AG04450 (cell line): Measurements from ENCODE around the gene TRUB1. TPM values are rescaled to one million over a fixed set of nuclear protein-coding genes. Genes with fewer than 3 reads are reported as not detected.

Experiments used
- CTCF ChIA-PET: fragments of 300-600, 350-600 bp; formaldehyde crosslinking; extraction: SDS; loops from one replicate; lab custom pipeline; 2022; ENCODE audit warnings: antibody characterized with exemption, inconsistent platforms; lab: Charles Lee
- POLR2A ChIA-PET: fragments of 350-600 bp; formaldehyde crosslinking; extraction: SDS; loops from one replicate; lab custom pipeline; 2021; ENCODE audit warnings: antibody characterized with exemption, inconsistent platforms; lab: Yijun Ruan, JAX
- DNase-seq: peaks from one replicate; pipeline ENCODE4 v3.0.0-alpha.2; 2011; ENCODE audit warnings: low read depth, low spot score
- H3K27ac ChIP-seq: one replicate; pipeline ENCODE4 v1.5.1; 2012; ENCODE audit warnings: low read depth, low read length, control low read depth
- H3K27me3 ChIP-seq: one replicate; pipeline ENCODE4 v1.6.0; 2012; ENCODE audit warnings: low read length; ENCODE audit not compliant: control insufficient read depth, insufficient read depth
- H3K4me3 ChIP-seq: 2 replicates; pipeline ENCODE4 v1.5.1; 2011; ENCODE audit warnings: mild to moderate bottlenecking, low read depth, low read length, control low read depth
- H3K9me3 ChIP-seq: 2 replicates; pipeline ENCODE4 v1.5.1; 2012; ENCODE audit warnings: low read length; ENCODE audit not compliant: control insufficient read depth, insufficient read depth
- CTCF ChIP-seq: IDR thresholded peaks from 2 replicates; pipeline ENCODE4 v1.5.1; 2011; ENCODE audit warnings: low read depth, low read length, control low read depth, inconsistent platforms
- polyA plus RNA-seq: library from polyadenylated mRNA; depleted of rRNA; stranded (reverse); fragments of >200 nt; gene quantifications from 2 replicates; pipeline ENCODE4 v1.2.3, GENCODE V29; 2011

Gene TRUB1
- polyA plus RNA-seq, 1 experiment, result 21.0 TPM

- no peak for TF ChIP-seq CTCF
- H3K27me3 ChIP-seq, result no peaks in the 10 kb centered on the region
- H3K27ac ChIP-seq, result no peak overlapping the region
- POLR2A ChIA-PET, result interaction anchor here (0.6 to 1.7 kb wide), 4 partner anchors 22 to 113 kb away, joined by 3 to 8 read pairs (median 5); no protein-coding TSS in a partner anchor
- CTCF ChIA-PET, result interaction anchor here (3.2 kb wide), 1 partner anchor 62 kb away, joined by 13 read pairs; no protein-coding TSS in a partner anchor
- DNase-seq, result no peak
- no peaks in the 10 kb centered on the region; the same call in 1 of the 2 replicates for H3K9me3 ChIP-seq
- H3K4me3 ChIP-seq, result peak overlapping the region; percentile 91
These were observed 830 bp downstream of the TRUB1 start for GRCh38 chr10:114938856-114939193.

- Histone ChIP-seq H3K4me3 (no peak overlapping the region), H3K9me3 (no peaks in the 10 kb centered on the region; the same call in 1 of the 2 replicates), H3K27ac (no peak overlapping the region), H3K27me3 (no peaks in the 10 kb centered on the region)
- no peak for DNase-seq
- CTCF ChIA-PET, result interaction anchor here (0.9 kb wide), 1 partner anchor 417 kb away, joined by 3 read pairs; no protein-coding TSS in a partner anchor
- TF ChIP-seq CTCF, result no peak
- POLR2A ChIA-PET, result no interaction called here
These were observed 2.7 kb downstream of the TRUB1 start for GRCh38 chr10:114940735-114941134.

DNA sequence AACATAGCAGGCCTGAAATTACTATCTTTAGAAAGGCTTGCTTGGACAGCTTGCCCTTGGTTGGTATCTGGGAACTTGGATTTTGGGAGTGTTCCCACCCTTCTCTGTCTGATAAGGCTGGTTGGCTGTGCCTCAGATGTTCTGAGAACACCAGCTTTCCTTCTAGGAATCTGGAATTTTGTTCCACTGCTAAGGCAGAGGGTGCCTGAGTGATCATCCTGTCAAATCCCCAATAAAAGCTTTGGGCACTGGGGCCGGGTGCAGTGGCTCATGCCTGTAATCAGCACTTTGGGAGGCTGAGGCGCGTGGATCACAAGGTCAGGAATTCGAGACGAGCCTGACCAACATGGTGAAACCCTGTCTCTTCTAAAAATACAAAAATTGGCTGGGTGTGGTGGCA, 5.0 kb downstream of the TRUB1 start:
- CTCF ChIA-PET, result interaction anchor here (0.7 kb wide), 1 partner anchor 1849 kb away, joined by 4 read pairs; no protein-coding TSS in a partner anchor
- H3K27me3 ChIP-seq, result no peaks in the 10 kb centered on the region
- no peak overlapping the region for H3K4me3 ChIP-seq
- POLR2A ChIA-PET, result no interaction called here
- TF ChIP-seq CTCF, result no peak
- H3K9me3 ChIP-seq, result no peaks in the 10 kb centered on the region; the same call in 1 of the 2 replicates
- H3K27ac ChIP-seq, result no peak overlapping the region
- DNase-seq, result no peak

GRCh38 chr10:114953047-114953446, 15.1 kb downstream of the TRUB1 start:
- DNase-seq, result no peak
- ChIA-PET POLR2A (no interaction called here), CTCF (no interaction called here)
- no peak overlapping the region for H3K4me3 ChIP-seq
- TF ChIP-seq CTCF, result no peak
- no peaks in the 10 kb centered on the region for H3K9me3 ChIP-seq
- no peak overlapping the region for H3K27ac ChIP-seq
- H3K27me3 ChIP-seq, result no peaks in the 10 kb centered on the region

GRCh38 chr10:114955984-114956383, 18.0 kb downstream of the TRUB1 start:
- Histone ChIP-seq H3K27me3 (no peaks in the 10 kb centered on the region), H3K9me3 (no peaks in the 10 kb centered on the region), H3K4me3 (no peak overlapping the region), H3K27ac (no peak overlapping the region)
- TF ChIP-seq CTCF, result no peak
- ChIA-PET POLR2A (no interaction called here), CTCF (interaction anchor here (2.0 kb wide), 1 partner anchor 79 kb away, joined by 6 read pairs; no protein-coding TSS in a partner anchor)
- DNase-seq, result no peak
